NB4 (cell line): ENCODE results near the gene CD248.

Experiments used
- MYC ChIP-seq: IDR thresholded peaks from 2 replicates; pipeline ENCODE4 v1.6.1; 2011; ENCODE audit warnings: low read depth, low read length
- POLR2A ChIP-seq: IDR thresholded peaks from 2 replicates; pipeline ENCODE4 v1.6.1; 2011; ENCODE audit warnings: mild to moderate bottlenecking; ENCODE audit not compliant: insufficient read length; ENCODE audit errors: extremely low read depth
- TF ChIP-seq, protein P1 (sequence below): IDR thresholded peaks from one replicate; pipeline ENCODE4 v1.5.1; 2012; ENCODE audit warnings: low read depth, low read length
- TF ChIP-seq, protein P2 (sequence below): IDR thresholded peaks from 2 replicates; pipeline ENCODE4 v1.6.1; 2011; ENCODE audit warnings: low read depth, low read length

DNA sequence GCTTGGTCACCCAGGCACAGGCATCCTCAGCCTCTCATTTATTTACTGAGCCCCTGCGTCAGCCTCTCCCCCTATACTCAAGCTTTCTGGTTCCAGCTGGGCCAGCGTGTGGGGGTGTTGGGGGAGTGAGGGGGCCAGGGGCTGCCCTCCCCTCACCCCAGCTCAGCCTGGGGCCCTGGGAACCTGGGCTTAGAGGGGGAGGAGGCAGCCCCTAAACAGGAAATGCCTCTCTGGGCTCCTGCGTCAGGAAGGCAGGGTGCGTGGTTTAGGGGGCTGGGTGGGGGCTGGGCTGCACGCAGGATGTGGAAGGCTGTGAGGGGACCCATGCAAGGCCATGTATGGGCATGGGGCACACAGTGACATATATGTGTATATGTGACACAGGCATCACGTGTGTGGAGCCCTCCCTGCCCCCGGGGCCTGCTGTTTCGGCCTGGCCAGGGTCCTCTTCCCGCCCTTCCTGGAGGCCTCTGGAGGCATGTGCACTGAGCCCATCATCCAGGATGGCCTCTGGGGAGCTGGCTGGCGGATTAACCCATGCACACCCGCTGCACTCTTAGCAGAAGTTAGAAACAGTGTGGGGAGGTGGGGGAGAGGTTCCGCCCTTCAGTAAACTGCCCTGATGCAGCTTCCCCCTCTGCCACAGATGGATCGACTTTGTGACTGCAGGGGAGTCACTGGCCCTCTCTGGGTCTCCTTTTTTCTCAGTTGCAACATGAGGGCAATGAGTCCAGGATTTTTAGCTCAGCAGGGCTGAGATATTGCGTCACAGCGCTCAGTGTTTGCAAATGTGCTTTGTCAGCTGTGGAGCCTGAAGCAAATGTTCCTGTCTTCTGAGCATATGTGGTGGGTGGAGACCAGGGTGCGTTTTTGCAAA is 1.1 kb upstream of the CD248 start:
- TF ChIP-seq, protein P1, sequence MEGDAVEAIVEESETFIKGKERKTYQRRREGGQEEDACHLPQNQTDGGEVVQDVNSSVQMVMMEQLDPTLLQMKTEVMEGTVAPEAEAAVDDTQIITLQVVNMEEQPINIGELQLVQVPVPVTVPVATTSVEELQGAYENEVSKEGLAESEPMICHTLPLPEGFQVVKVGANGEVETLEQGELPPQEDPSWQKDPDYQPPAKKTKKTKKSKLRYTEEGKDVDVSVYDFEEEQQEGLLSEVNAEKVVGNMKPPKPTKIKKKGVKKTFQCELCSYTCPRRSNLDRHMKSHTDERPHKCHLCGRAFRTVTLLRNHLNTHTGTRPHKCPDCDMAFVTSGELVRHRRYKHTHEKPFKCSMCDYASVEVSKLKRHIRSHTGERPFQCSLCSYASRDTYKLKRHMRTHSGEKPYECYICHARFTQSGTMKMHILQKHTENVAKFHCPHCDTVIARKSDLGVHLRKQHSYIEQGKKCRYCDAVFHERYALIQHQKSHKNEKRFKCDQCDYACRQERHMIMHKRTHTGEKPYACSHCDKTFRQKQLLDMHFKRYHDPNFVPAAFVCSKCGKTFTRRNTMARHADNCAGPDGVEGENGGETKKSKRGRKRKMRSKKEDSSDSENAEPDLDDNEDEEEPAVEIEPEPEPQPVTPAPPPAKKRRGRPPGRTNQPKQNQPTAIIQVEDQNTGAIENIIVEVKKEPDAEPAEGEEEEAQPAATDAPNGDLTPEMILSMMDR, result no peak
- TF ChIP-seq, protein P2, sequence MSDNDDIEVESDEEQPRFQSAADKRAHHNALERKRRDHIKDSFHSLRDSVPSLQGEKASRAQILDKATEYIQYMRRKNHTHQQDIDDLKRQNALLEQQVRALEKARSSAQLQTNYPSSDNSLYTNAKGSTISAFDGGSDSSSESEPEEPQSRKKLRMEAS, result peak; percentile 81
- no peak for TF ChIP-seq POLR2A
- peak; percentile 88 for TF ChIP-seq MYC
